Measurements from ENCODE around the gene ATF4.

The ATF4 gene

DNA sequence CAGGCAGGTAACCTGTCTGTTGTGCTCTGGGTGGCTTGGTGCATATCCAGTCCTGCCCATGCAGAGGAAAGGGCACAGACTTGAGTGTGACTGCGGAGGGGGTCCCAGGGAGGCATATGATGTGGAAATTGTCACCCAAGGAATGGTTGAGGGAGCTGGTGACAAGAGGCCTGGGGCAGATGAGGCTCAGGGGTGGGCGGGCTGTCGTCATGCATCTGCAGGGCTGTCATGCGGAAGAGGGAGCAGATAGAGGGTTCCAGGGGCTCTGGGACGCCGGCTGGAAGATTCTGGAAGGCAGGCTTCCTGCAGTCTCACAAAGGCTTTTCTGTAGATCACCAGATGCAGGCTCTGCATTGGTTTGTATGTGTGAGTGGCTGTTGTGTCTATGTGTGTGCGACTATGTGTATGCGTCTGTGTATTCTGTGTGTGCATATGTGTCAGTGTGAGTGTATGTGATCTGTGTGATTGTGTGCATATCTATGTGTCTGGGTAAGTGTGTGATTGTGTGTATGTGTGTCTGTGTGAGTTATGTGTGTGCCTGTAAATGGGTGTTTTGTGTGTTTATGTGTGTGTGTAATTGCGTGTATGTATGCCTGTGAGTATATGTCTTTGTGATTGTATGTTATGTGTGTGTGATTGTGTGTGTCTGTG is 42.6 kb downstream of the ATF4 start:
- no peak for DNase-seq

GRCh38 chr22:39563571-39564428 is 43.4 kb downstream of the ATF4 start:
- DNase-seq, result no peak

DNA sequence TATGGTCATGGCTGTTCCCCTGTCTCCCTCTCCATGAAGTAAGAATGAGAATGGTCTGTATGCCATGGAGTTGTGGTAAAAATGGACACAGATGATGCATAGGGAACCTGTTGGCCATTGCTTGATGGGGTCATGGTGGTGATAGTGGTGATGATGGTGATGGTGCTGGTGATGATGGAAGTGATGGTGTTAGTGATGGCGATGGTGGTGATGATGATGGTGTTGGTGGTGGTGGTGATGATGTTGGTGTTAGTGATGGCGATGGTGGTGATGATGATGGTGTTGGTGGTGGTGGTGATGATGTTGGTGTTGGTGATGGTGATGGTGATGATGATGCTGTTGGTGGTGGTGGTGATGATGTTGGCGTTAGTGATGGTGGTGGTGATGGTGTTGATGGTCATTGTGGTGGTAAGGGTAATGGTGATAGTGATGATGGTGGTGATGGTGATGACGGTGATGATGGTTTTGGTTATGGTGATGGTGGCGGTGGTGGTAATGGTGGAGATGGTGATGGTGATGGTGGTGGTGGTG is 45.1 kb downstream of the ATF4 start:
- DNase-seq, result no peak

DNA sequence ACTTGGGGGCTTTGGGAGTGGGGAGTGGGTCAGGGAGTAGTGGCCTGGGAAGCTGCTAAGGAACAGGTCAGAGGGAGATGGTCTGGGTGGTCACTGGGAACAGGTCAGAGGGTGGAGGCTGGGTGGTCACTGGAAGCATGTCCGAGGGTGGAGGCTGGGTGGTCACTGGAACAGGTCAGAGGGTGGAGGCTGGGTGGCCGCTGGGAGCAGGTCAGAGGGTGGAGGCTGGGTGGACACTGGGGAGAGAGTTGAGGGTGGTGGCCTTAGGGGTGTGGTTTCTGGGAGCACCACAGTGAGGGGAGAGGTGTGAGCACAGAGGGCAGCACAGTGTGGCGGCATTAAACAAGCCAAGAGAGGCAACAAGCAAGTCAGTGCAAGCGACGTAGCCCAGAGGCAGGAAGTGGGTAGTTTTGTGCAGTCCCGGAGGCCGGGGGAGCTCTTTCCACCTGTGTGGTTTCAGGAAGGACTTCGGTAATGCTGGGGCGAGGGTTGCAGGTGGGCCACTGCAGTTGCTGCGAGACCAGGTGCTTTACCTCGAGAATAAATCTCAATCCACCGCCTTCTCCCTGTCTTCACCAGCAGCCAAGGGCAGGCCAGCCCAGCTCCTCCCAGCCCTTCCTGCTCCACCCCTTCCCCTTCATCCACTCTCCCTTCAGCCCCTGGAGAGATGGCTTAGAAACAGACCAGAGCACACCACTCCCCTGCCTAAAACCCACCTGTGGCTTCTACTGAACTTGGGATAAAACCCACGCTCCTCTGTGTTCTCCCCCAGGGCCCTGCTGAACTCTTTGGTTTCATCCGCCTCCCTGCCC is 47.0 kb downstream of the ATF4 start:
- DNase-seq, result no peak

- no peak for DNase-seq
These were observed 48.1 kb downstream of the ATF4 start for GRCh38 chr22:39568278-39568981.

DNA sequence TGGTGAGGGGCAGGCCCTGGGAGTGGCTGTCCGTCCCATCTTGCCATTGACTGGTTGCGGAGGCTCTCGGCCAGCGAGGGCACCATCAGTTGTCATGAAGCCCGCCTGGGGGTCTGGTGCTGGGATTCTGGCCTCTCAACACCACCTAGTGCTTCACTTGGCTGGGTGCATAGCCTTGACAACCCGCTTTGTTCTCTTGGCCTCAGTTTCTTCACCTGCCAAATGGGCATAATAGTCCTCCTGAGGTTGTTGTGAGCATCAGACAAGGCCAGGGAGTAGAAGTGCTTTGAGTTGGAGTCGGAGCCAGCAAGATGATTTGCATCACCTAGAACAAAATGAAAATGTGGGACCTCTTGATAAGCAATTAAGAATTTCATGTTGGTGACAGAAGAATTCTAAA is 48.7 kb downstream of the ATF4 start:
- DNase-seq, result no peak

GRCh38 chr22:39570226-39570625 is 49.9 kb downstream of the ATF4 start:
- DNase-seq, result no peak

DNA sequence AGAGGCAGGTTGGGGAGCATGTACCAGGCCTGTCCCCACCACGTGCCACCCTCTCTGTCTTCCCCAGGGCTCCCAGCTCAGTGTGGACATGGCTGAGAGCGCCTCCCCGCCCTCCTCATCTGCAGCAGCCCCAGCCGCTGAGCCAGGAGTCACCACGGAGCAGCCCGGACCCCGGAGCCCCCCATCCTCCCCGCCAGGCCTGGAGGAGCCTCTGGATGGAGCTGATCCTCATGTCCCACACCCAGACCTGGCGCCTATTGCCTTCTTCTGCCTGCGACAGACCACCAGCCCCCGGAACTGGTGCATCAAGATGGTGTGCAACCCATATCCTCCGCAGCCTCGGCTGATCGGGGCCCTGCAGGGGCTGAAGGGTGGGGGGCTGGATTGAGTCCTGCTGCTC is 50.3 kb downstream of the ATF4 start, which contains the start of gene CACNA1I:
Gene CACNA1I (plus strand): TSS at position 89 of the 400 bp plus-strand sequence. CDS start 0 bp downstream, at position 89.
- DNase-seq, result no peak

DNA sequence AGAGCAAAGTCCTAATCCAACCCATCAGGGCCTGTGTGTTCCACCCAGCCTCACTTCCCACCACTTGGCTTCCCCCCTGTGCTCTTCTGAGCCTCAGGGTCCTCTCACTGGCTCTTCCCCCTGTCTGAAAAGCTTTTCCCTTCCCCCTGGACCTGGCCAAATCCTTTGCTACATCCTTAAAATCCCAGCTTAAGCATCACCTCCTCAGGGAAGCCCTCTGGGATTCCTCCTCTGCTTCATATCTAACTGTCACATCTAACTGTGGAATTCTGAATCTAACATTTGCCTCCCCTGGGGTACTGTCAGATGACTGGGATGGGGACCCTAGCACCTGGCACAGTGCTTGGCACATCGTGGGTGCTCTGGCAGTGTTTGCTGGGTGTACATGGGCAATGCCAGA is 51.2 kb downstream of the ATF4 start:
- DNase-seq, result no peak

Measured in GDM1 (cell line).